Stimulated activated CD4-positive, alpha-beta T cell treated with anti-CD3 and anti-CD28 coated beads, Interleukin-2, amount 100 ng/mL, for 24 hours (primary cell): ENCODE results near the gene ITPR2.
A peak's percentile ranks its signal among the peaks of the same experiment; 100 is the strongest.
"Not testable (repeated sequence)": the region's sequence is repeated elsewhere in the genome, so short reads cannot be mapped to it uniquely, and the experiment has no call there.

ENCODE experiments used
- DNase-seq, 2 donors: peaks; one replicate each; pipeline ENCODE4 v3.0.0-alpha.2; 2020

The ITPR2 gene

GRCh38 chr12:26750531-26751175 lies 82.3 kb downstream of the ITPR2 start:
- DNase-seq = peak in 1 of 2 donors; percentile 18

DNA sequence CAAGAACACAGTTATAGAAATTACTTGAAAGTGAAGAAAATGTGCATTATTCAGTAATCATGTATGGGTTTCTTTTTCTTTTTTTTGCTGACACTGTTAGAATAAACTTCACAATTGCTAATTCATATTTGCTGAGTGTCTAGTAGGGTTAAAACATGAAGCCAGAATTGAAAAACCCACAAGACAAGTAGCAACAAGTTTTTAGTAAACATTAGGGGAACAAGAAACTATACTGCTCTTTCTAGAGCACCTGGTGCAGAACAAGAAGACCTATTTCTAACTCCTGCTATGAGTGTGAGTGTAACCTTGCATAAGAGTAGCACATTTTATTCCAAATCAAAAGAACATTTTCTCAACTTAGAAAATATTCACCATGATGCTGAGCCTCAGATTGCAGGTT lies 83.2 kb downstream of the ITPR2 start:
- no peak for DNase-seq

- DNase-seq = no peak
Observed at GRCh38 chr12:26748741-26749431, 84.1 kb downstream of the ITPR2 start.

DNA sequence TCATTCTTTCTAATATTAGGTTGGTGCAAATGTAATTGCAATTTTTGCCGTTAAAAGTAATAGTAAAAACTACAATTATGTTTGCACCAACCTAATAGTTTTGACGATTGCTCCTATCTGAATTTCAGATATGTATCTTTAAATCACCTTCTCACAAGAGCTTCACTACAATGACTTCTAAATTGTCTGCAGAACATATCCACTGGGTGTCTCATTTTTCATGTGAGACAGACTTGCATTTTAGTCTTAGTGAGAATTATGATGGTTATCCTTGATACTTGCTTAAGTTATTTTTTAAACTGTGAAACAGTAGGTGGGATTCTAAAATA lies 84.6 kb downstream of the ITPR2 start:
- DNase-seq = no peak

GRCh38 chr12:26746121-26746714 lies 86.8 kb downstream of the ITPR2 start:
- no peak for DNase-seq

DNA sequence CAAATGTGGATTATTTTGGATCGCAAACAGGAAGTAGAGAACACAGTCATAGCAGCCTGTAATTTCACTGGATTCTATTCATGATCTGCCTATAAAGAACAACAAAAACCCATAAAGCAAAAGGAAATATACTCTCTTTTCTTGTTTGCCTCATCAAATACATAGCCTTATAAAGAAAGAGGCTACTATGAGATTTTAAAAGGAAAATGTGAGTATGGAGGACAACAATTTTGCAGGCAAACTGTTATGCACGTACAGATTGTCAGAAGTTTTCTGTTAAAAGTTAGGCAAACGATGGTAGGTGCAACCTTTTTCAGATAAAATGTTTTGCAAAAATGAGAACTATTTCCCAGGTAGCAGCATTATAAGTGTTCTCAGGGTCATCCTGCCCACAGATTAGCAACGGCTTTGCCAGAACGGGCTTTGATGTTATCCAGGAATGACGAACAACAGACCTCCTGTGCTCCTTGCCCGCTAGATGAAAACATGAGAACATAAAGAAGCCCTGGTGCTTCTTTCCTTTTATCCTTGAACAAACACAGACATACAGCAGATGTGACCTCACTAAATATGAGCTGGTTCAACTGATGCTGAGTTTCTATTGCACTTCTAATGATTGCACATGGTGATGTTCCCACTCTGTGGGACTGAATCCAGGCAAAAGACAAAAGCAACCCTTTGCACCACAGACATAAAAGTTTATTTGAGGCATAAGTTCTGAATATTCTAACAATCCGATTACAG lies 88.1 kb downstream of the ITPR2 start:
- DNase-seq = no peak

DNA sequence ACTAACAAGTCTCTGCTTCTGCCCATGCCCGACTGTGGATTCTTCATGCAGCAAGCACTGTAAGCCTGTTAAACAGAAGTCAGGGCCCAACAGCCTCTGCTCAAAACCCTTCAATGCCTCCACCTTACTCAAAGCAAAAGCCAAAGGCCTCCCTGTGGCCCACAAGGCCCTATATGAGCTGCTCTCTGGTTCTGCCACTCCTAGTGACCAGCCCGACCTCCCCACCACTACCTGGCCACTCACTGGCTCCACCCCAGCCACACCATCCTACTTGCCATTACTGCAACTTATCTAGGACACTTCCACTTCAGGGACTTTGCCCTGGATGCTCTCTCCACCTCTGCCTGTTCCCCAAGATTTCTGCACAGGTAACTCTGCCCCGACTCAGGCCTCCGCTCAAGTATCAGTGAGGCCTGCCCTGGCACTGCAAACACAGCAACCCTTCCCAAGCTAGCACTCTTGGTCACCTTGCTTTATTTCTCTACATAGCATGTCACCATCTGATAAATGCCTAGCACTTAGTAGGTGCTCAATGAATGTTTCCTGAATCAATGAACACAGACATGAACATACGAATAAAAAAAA lies 88.9 kb downstream of the ITPR2 start:
- DNase-seq = no peak

- DNase-seq = no peak
Observed at GRCh38 chr12:26741584-26742227, 91.3 kb downstream of the ITPR2 start.

- DNase-seq = no peak
Observed at GRCh38 chr12:26740991-26741390, 92.0 kb downstream of the ITPR2 start.

- no peak for DNase-seq
Observed at GRCh38 chr12:26740348-26740747, 92.6 kb downstream of the ITPR2 start.

- no peak for DNase-seq
Observed at GRCh38 chr12:26737487-26738030, 95.4 kb downstream of the ITPR2 start.

DNA sequence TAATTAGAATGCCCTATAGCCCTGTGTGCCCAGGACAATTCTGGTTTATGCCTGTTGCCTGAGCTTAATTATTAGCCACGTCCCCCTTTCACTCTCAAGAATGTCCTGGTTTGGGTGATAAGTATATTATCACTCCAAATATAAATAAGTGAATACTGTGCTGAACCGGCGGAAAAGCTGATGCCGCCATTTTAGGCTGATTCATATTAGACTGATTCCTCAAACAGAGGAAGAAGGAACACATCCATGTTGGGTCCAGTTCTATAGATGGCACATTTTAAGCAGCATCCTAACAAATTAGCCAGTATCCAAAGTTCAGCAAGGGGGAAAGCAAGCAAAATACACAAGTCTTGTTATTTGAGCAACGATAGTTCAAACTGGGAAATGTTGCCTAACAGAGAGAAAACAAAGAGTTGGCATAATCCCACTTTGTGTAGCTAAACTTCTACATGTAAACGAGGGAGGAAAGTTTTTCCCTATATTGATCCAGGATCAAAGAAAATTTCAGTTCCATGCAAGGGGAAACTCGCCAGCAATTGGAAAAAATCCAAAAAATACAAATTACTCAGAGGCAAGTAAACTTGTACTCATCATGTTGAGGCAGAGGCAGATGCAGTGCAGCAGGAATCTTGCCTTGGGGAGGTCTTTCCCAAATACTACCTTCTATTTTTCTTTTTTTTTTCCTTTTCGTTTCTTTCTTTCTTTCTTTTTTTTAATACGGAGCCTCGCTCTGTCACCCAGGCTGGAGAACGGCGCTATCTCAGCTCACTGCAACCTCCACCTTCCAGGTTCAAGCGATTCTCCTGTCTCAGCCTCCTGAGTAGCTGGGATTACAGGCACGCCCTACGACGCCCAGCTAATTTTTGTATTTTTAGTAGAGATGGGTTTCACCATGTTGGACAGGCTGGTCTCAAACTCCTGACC lies 96.2 kb downstream of the ITPR2 start:
- DNase-seq = no peak

- DNase-seq = no peak
Observed at GRCh38 chr12:26735249-26735639, 97.8 kb downstream of the ITPR2 start.

DNA sequence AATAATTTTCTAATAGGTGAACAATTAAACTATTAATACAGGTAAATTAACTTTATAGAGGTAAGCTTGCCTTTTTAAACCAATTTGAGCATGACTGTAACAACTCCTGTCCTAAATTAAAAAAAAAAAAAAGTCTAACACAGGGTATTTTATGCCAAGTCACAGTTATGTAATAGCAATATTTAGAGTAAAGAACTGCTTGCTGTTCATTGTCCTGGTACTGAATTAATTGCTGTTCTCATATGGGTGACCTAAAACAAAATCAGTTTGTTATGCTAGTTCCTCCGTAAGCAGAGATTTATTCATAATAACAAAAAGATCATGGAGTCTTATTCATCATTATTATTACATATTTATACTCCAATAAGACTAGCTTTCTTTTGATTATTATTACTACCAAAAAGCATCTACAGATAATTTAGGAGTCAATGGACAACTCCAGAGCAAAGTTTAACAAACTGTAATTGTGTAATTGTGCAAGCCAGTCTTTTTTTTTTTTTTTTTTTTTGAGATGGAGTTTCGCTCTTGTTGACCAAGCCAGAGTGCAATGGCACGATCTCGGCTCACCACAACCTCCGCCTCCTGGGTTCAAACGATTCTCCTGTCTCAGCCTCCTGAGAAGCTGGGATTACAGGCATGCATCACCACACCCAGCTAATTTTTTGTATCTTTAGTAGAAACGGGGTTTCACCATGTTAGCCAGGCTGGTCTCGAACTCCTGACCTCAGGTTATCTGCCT lies 98.3 kb downstream of the ITPR2 start:
- DNase-seq = no peak

- no peak for DNase-seq
Observed at GRCh38 chr12:26732005-26732908, 100.7 kb downstream of the ITPR2 start.

DNA sequence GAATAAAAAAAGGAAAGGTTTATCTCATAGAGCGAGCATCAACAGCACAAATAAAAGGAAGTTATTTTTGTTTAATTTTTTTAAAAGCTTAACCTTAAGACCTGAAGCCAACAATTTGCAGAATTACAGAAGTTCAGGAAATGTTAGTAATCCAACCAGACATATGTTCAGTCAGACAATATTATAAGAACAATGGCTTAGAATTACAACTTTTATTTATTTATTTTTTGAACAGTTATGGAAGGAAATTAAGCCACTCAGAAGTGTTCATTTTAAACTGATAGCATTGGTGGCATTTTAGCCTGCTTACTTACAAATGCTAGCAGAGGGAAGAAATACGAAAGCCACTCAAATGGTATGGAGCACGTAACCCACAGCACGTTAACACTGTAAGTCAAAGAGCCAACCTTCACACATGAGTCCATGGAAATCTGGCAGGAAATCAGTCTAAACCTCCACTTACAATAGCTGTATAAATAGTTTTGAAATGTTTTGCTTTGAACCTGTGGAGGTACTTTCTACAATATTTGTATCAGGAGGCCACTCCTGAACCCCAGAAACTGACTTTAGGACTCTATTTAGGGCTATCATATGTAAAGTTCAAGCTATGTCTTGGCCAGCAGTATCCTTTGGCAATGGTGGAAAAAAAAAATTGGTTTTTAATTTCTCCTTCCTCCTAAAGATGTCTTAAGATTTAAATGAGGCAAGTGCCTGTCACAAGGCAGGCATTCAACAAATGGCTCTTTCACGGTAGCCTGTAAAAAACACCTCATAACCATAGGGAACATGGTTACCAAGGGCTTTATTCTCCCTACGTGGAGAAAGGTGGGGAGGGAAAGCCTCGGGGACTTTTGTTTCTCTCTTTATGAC lies 102.3 kb downstream of the ITPR2 start:
- DNase-seq = no peak

DNA sequence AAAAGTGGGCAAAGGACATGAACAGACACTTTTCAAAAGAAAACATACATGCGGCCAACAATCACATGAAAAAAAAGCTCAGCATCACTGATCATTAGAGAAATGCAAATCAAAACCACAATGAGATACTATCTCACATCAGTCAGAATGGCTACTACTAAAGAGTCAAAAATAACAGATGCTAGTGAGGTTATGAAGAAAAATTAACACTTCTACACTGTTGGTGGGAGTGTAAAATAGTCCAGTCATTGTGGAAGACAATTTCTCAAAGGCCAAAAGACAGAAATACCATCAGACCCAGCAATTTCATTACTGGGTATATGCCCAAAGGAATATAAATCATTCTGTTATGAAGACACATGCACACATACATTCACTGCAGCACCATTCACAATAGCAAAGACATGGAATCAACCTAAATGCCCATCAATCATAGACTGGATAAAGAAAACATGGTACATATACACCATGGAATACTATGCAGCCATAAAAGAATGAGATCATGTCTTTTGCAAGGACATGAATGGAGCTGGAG lies 103.8 kb downstream of the ITPR2 start:
- not testable (repeated sequence) for DNase-seq
